K562 (cell line): ENCODE measurements around the gene RNF114. TPM values are rescaled to one million over a fixed set of nuclear protein-coding genes. Genes with fewer than 3 reads are reported as not detected.
A peak's percentile ranks its signal among the peaks of the same experiment; 100 is the strongest.

Source experiments
- BRF2 ChIP-seq: IDR thresholded peaks from 3 replicates; pipeline ENCODE4 v1.6.1; 2011; ENCODE audit warnings: borderline replicate concordance, mild to moderate bottlenecking; ENCODE audit not compliant: insufficient read length, insufficient read depth
- C11orf30 ChIP-seq: fragments of 450-650 bp; IDR thresholded peaks from 2 replicates; pipeline ENCODE4 v1.6.1; 2016; ENCODE audit warnings: low read depth, mild to moderate bottlenecking
- CEBPZ ChIP-seq: fragments of 150-350 bp; IDR thresholded peaks from 2 replicates; pipeline ENCODE4 v1.6.1; 2014; ENCODE audit warnings: low read depth, mild to moderate bottlenecking, low read length, borderline replicate concordance
- GTF3C2 ChIP-seq: IDR thresholded peaks from 3 replicates; pipeline ENCODE4 v1.6.1; 2011; ENCODE audit warnings: borderline replicate concordance, mild to moderate bottlenecking, moderate library complexity; ENCODE audit not compliant: insufficient read length; ENCODE audit errors: extremely low read depth
- LEF1 ChIP-seq: fragments of 450-650 bp; IDR thresholded peaks from 2 replicates; pipeline ENCODE4 v1.6.1; 2016; ENCODE audit warnings: mild to moderate bottlenecking
- NEUROD1 ChIP-seq: fragments of 150-350 bp; IDR thresholded peaks from 2 replicates; pipeline ENCODE4 v1.6.1; 2014; ENCODE audit warnings: borderline replicate concordance, low read length, low read depth; ENCODE audit not compliant: partially characterized antibody
- RNF2 ChIP-seq: sonication (generic); IDR thresholded peaks from 2 replicates; pipeline ENCODE4 v1.6.1; 2016
- SLC30A9 ChIP-seq: fragments of 250-450 bp; sonication (Bioruptor Pico); IDR thresholded peaks from 2 replicates; pipeline ENCODE4 v1.8.0; 2022; ENCODE audit warnings: mild to moderate bottlenecking, moderate library complexity
- SMARCE1 ChIP-seq: fragments of 450-650 bp; IDR thresholded peaks from 2 replicates; pipeline ENCODE4 v1.7.1; 2016; ENCODE audit warnings: mild to moderate bottlenecking
- SMC3 ChIP-seq: conservative IDR thresholded peaks from 2 replicates; pipeline ENCODE4 v1.6.1; 2011; ENCODE audit warnings: low read depth, low read length, improper control_type of control experiment; ENCODE audit not compliant: insufficient read depth
- TEAD2 ChIP-seq: fragments of 450-650 bp; IDR thresholded peaks from 2 replicates; pipeline ENCODE4 v1.6.1; 2016; ENCODE audit warnings: missing genetic modification characterization, control low read depth, missing compliant biosample characterization
- ZNF778 ChIP-seq: fragments of 450-650 bp; formaldehyde crosslinking; IDR thresholded peaks from 2 replicates; pipeline ENCODE4 v1.4.0; 2020; ENCODE audit warnings: mild to moderate bottlenecking, moderate library complexity
- polyA plus RNA-seq, 8 experiments: library from polyadenylated mRNA; depleted of rRNA in 4 of 8; stranded (reverse) in 5 of 8; unstranded in 3 of 8; fragments of >200 nt; fragmentation: Nextera tagmentation in 2 of 8; fragmentation: Illumina TruSeq in 1 of 8; extraction: Ambion mirVana in 2 of 8; extraction: Trizol in 1 of 8; gene quantifications; 2 replicates each; pipeline versions ENCODE4 v1.2.1 to v1.2.3, GENCODE V29; 2011 to 2014; ENCODE audit warnings: inconsistent platforms in 1 of 8, missing spikeins in 1 of 8
- total RNA-seq, 7 experiments: library from RNA; depleted of rRNA in 6 of 7; stranded (reverse); fragments of >200 nt in 6 of 7; fragmentation: Illumina TruSeq in 2 of 7; extraction: Trizol in 2 of 7; gene quantifications; 2 replicates each; pipeline versions ENCODE4 v1.2.1 to v1.2.3, GENCODE V29; 2011 to 2021; ENCODE audit warnings: low replicate concordance in 1 of 7
- TF ChIP-seq, protein P1 (sequence below): fragments of 450-650 bp; IDR thresholded peaks from 2 replicates; pipeline ENCODE4 v1.6.1; 2016; ENCODE audit warnings: mild to moderate bottlenecking
- TF ChIP-seq, protein P2 (sequence below): fragments of 150-350 bp; conservative IDR thresholded peaks from 2 replicates; pipeline ENCODE4 v1.6.1; 2014; ENCODE audit warnings: low read length

Gene RNF114
- total and polyA plus RNA-seq, 9 of the 15 experiments (the other 6 are each of a cell fraction or from before 2014, with no cell fraction given): 38.6 to 111 (median 62.6) TPM

- no peak for TF ChIP-seq CEBPZ
- 0 out of 2 replicates have a peak, but pooled peaks have one; percentile 35 for TF ChIP-seq SMARCE1
- TF ChIP-seq, protein P1, sequence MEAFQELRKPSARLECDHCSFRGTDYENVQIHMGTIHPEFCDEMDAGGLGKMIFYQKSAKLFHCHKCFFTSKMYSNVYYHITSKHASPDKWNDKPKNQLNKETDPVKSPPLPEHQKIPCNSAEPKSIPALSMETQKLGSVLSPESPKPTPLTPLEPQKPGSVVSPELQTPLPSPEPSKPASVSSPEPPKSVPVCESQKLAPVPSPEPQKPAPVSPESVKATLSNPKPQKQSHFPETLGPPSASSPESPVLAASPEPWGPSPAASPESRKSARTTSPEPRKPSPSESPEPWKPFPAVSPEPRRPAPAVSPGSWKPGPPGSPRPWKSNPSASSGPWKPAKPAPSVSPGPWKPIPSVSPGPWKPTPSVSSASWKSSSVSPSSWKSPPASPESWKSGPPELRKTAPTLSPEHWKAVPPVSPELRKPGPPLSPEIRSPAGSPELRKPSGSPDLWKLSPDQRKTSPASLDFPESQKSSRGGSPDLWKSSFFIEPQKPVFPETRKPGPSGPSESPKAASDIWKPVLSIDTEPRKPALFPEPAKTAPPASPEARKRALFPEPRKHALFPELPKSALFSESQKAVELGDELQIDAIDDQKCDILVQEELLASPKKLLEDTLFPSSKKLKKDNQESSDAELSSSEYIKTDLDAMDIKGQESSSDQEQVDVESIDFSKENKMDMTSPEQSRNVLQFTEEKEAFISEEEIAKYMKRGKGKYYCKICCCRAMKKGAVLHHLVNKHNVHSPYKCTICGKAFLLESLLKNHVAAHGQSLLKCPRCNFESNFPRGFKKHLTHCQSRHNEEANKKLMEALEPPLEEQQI: no peak
- TF ChIP-seq NEUROD1: peak; percentile 30
- TF ChIP-seq RNF2: peak; percentile 67; the same call in 1 of the 2 replicates
- no peak for TF ChIP-seq ZNF778 (CRISPR knock-in tag)
- TF ChIP-seq LEF1: no peak
- no peak for TF ChIP-seq C11orf30
- TF ChIP-seq SLC30A9: no peak
- TF ChIP-seq SMC3: peak; percentile 97
- no peak for TF ChIP-seq BRF2
- TF ChIP-seq GTF3C2: no peak
- TF ChIP-seq TEAD2 (tag): no peak
- TF ChIP-seq, protein P2, sequence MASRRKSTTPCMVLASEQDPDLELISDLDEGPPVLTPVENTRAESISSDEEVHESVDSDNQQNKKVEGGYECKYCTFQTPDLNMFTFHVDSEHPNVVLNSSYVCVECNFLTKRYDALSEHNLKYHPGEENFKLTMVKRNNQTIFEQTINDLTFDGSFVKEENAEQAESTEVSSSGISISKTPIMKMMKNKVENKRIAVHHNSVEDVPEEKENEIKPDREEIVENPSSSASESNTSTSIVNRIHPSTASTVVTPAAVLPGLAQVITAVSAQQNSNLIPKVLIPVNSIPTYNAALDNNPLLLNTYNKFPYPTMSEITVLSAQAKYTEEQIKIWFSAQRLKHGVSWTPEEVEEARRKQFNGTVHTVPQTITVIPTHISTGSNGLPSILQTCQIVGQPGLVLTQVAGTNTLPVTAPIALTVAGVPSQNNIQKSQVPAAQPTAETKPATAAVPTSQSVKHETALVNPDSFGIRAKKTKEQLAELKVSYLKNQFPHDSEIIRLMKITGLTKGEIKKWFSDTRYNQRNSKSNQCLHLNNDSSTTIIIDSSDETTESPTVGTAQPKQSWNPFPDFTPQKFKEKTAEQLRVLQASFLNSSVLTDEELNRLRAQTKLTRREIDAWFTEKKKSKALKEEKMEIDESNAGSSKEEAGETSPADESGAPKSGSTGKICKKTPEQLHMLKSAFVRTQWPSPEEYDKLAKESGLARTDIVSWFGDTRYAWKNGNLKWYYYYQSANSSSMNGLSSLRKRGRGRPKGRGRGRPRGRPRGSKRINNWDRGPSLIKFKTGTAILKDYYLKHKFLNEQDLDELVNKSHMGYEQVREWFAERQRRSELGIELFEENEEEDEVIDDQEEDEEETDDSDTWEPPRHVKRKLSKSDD: no peak
Observed at GRCh38 chr20:49979030-49979832, 43.0 kb downstream of the RNF114 start (continued).
